Prostate gland (tissue), 2 donors: ENCODE measurements around the gene THEMIS2.

Experiments used
- CTCF ChIP-seq, 4 experiments: fragments of 200-600 bp in 2 of 4; fragments of 450-650 bp in 2 of 4; sonication (generic) in 2 of 4; IDR thresholded peaks; 1 replicate in 3 of 4; 2 replicates in 1 of 4; pipeline ENCODE4 v1.5.1; 2016 to 2019; ENCODE audit warnings: antibody characterized with exemption in 4 of 4, mild to moderate bottlenecking in 2 of 4, moderate library complexity in 2 of 4
- POLR2AphosphoS5 ChIP-seq: sonication (generic); formaldehyde crosslinking; IDR thresholded peaks from one replicate; pipeline ENCODE4 v1.6.1; 2017; ENCODE audit warnings: antibody characterized with exemption

- TF ChIP-seq CTCF (IDR thresholded peaks at IDR 0.05) (no peak), POLR2AphosphoS5 (no peak)
These were observed 19.0 kb downstream of the THEMIS2 start for GRCh38 chr1:27891196-27891889.
